ENCODE results near the gene ACTRT1. TPM values are rescaled to one million over a fixed set of nuclear protein-coding genes. Genes with fewer than 3 reads are reported as not detected.

The ACTRT1 gene
- total and polyA plus RNA-seq, 4 donors = not detected

DNA sequence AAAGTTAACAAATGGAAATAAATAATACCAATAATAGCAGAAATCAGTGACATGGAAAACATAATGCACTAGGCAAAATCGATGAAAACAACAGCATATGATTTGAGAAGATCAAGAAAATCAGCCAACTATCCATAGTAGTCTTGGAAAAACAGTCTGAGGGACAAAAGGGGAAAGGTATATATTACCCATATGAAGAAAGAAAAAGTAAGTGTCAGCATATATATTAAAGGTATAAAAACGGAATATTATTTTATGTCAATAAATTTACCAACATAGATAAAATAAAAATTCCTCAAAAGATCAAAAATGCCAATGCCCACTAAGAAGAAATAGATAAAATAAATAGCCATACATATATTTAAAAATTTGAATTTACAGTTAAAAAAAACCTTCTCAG is 33.0 kb downstream of the ACTRT1 start:
- H3K4me3 ChIP-seq (ENCODE audit: low read depth in 1 of 3, low read length in 3 of 3) = no peak overlapping the region
- DNase-seq (ENCODE audit: low spot score) = no peak
- H3K4me1 ChIP-seq (ENCODE audit: control insufficient read depth in 4 of 4, insufficient read depth in 4 of 4, low read length in 3 of 4) = no peaks in the 10 kb centered on the region
- H3K9me3 ChIP-seq (ENCODE audit: control insufficient read depth in 4 of 4, low read length in 3 of 4) = peaks cover 0 to 1% (median 0%) of the 10 kb centered on the region in 4 donors
- H3K9ac ChIP-seq (ENCODE audit: low read depth in 1 of 2, low read length in 2 of 2) = no peak overlapping the region
- H3K27ac ChIP-seq (ENCODE audit: low read depth in 1 of 2, low read length in 2 of 2) = no peak overlapping the region
- WGBS = 72% methylated on average over 2 of the region's 2 CpGs
- H3K36me3 ChIP-seq (ENCODE audit: control insufficient read depth in 4 of 4, insufficient read depth in 3 of 4, low read depth in 1 of 4, low read length in 3 of 4) = no peaks in the 10 kb centered on the region
- TF ChIP-seq RXRA (IDR thresholded peaks at IDR 0.05) = no peak
- H3K27me3 ChIP-seq (ENCODE audit: control insufficient read depth in 4 of 4, insufficient read depth in 4 of 4, low read length in 3 of 4) = no peaks in the 10 kb centered on the region

DNA sequence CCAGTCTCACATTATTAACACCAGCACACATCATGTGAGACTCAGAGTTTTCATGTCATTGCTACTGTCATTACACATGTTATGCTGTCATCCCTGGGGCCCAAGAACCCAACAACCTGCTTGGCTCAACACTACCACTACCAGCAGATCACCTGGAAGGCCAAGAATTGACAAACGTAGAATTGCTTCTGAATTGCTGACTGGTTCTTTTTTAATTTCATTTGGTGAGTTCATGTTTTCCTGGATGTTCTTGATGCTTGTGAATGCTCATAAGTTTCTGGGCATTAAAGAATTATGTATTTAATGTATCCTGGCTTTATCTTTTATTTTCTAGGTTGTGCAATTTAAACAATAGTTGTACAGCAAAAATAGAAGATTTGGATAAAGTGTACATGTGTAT is 40.2 kb downstream of the ACTRT1 start:
- TF ChIP-seq, protein P1, sequence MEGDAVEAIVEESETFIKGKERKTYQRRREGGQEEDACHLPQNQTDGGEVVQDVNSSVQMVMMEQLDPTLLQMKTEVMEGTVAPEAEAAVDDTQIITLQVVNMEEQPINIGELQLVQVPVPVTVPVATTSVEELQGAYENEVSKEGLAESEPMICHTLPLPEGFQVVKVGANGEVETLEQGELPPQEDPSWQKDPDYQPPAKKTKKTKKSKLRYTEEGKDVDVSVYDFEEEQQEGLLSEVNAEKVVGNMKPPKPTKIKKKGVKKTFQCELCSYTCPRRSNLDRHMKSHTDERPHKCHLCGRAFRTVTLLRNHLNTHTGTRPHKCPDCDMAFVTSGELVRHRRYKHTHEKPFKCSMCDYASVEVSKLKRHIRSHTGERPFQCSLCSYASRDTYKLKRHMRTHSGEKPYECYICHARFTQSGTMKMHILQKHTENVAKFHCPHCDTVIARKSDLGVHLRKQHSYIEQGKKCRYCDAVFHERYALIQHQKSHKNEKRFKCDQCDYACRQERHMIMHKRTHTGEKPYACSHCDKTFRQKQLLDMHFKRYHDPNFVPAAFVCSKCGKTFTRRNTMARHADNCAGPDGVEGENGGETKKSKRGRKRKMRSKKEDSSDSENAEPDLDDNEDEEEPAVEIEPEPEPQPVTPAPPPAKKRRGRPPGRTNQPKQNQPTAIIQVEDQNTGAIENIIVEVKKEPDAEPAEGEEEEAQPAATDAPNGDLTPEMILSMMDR (IDR thresholded peaks at IDR 0.05; ENCODE audit: low read depth, low read length, missing input control) = no peak
- TF ChIP-seq HNF4G (IDR thresholded peaks at IDR 0.05) = no peak
- TF ChIP-seq JUND (IDR thresholded peaks at IDR 0.05) = no peak
- no peak for TF ChIP-seq FOXA2 (IDR thresholded peaks at IDR 0.05)
- no peak for TF ChIP-seq TAF1 (conservative IDR thresholded peaks at IDR 0.05)
- no peak for TF ChIP-seq ATF3 (IDR thresholded peaks at IDR 0.05)
- no peak for TF ChIP-seq FOXA1 (IDR thresholded peaks at IDR 0.05)
- TF ChIP-seq HNF4A (conservative IDR thresholded peaks at IDR 0.05) = no peak
- no peaks in the 10 kb centered on the region for H3K4me1 ChIP-seq (ENCODE audit: control insufficient read depth in 4 of 4, insufficient read depth in 4 of 4, low read length in 3 of 4)
- H3K9me3 ChIP-seq (ENCODE audit: control insufficient read depth in 4 of 4, low read length in 3 of 4) = peaks cover 0 to 1% (median 0%) of the 10 kb centered on the region in 4 donors
- H3K27me3 ChIP-seq (ENCODE audit: control insufficient read depth in 4 of 4, insufficient read depth in 4 of 4, low read length in 3 of 4) = no peaks in the 10 kb centered on the region
- no peak overlapping the region for H3K27ac ChIP-seq (ENCODE audit: low read depth in 1 of 2, low read length in 2 of 2)
- H3K4me3 ChIP-seq (ENCODE audit: low read depth in 1 of 3, low read length in 3 of 3) = no peak overlapping the region
- no peaks in the 10 kb centered on the region for H3K36me3 ChIP-seq (ENCODE audit: control insufficient read depth in 4 of 4, insufficient read depth in 3 of 4, low read depth in 1 of 4, low read length in 3 of 4)
- 56% methylated on average over 1 of the region's 1 CpG for WGBS
- DNase-seq (ENCODE audit: low spot score) = no peak
- no peak overlapping the region for H3K9ac ChIP-seq (ENCODE audit: low read depth in 1 of 2, low read length in 2 of 2)

DNA sequence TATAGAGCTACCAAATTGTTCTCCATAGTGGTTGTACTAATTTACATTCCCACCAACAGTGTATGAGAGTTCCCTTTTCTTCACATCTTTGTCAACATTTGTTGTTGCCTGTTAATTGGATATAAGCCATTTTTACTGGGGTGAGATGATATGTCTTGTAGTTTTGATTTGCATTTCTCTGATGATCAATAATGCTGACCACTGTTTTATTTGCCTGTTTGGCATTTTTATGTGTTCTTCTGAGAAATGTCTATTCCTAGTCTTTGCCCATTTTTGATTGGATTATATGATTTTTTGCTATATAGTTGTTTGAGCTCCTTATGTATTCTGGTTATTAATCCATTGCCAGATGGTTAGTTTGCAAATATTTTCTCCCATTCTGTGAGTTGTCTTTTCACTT is 44.3 kb downstream of the ACTRT1 start:
- no peak overlapping the region for H3K9ac ChIP-seq (ENCODE audit: low read depth in 1 of 2, low read length in 2 of 2)
- no peaks in the 10 kb centered on the region for H3K27me3 ChIP-seq (ENCODE audit: control insufficient read depth in 4 of 4, insufficient read depth in 4 of 4, low read length in 3 of 4)
- H3K4me3 ChIP-seq (ENCODE audit: low read depth in 1 of 3, low read length in 3 of 3) = no peak overlapping the region
- DNase-seq (ENCODE audit: low spot score) = no peak
- no peak overlapping the region for H3K27ac ChIP-seq (ENCODE audit: low read depth in 1 of 2, low read length in 2 of 2)
- no peaks in the 10 kb centered on the region for H3K9me3 ChIP-seq (ENCODE audit: control insufficient read depth in 4 of 4, low read length in 3 of 4)
- no peaks in the 10 kb centered on the region for H3K4me1 ChIP-seq (ENCODE audit: control insufficient read depth in 4 of 4, insufficient read depth in 4 of 4, low read length in 3 of 4)
- TF ChIP-seq TAF1 (conservative IDR thresholded peaks at IDR 0.05) (no peak), NR2F2 (IDR thresholded peaks at IDR 0.05) (no peak), RXRA (IDR thresholded peaks at IDR 0.05) (no peak)
- TF ChIP-seq, protein P1 (IDR thresholded peaks at IDR 0.05; ENCODE audit: low read depth, low read length, missing input control) = no peak
- no peaks in the 10 kb centered on the region for H3K36me3 ChIP-seq (ENCODE audit: control insufficient read depth in 4 of 4, insufficient read depth in 3 of 4, low read depth in 1 of 4, low read length in 3 of 4)
